Activated CD8-positive, alpha-beta memory T cell treated with anti-CD3 and anti-CD28 coated beads for 24 hours (primary cell): ENCODE data around the gene TCP1.
"Not testable (repeated sequence)": the region's sequence is repeated elsewhere in the genome, so short reads cannot be mapped to it uniquely, and the experiment has no call there.

Source experiments
- DNase-seq: peaks from one replicate; pipeline ENCODE4 v3.0.0-alpha.2; 2020

The TCP1 gene

GRCh38 chr6:159769470-159769869, 19.9 kb downstream of the TCP1 start:
- no peak for DNase-seq

- no peak for DNase-seq
Observed at GRCh38 chr6:159766906-159767305, 22.5 kb downstream of the TCP1 start.

- no peak for DNase-seq
Observed at GRCh38 chr6:159762681-159763293, 26.6 kb downstream of the TCP1 start.

- peak; percentile 92 for DNase-seq
Observed at GRCh38 chr6:159761873-159762680, 27.3 kb downstream of the TCP1 start, which contains the start of gene ACAT2. TSS of gene ACAT2 (plus strand) at chr6:159762045. CDS start at chr6:159762088, 43 bp downstream.

- DNase-seq, result no peak
Observed at GRCh38 chr6:159761129-159761872, 28.1 kb downstream of the TCP1 start.

- DNase-seq, result no peak
Observed at GRCh38 chr6:159760602-159761057, 28.8 kb downstream of the TCP1 start.

- no peak for DNase-seq
Observed at GRCh38 chr6:159759645-159760044, 29.8 kb downstream of the TCP1 start.

GRCh38 chr6:159758031-159759001, 31.1 kb downstream of the TCP1 start:
- DNase-seq, result no peak

- DNase-seq, result no peak
Observed at GRCh38 chr6:159756508-159756907, 32.9 kb downstream of the TCP1 start.

- no peak for DNase-seq
Observed at GRCh38 chr6:159754959-159755914, 34.2 kb downstream of the TCP1 start.

GRCh38 chr6:159754401-159754800, 35.0 kb downstream of the TCP1 start:
- no peak for DNase-seq

GRCh38 chr6:159753081-159753872, 36.1 kb downstream of the TCP1 start:
- no peak for DNase-seq

- DNase-seq, result no peak
Observed at GRCh38 chr6:159751448-159751847, 38.0 kb downstream of the TCP1 start.

- not testable (repeated sequence) for DNase-seq
Observed at GRCh38 chr6:159748127-159748526, 41.3 kb downstream of the TCP1 start.

- DNase-seq, result no peak
Observed at GRCh38 chr6:159746759-159747158, 42.6 kb downstream of the TCP1 start.

- DNase-seq, result no peak
Observed at GRCh38 chr6:159745081-159745480, 44.3 kb downstream of the TCP1 start.

GRCh38 chr6:159742165-159742564, 47.2 kb downstream of the TCP1 start:
- no peak for DNase-seq

GRCh38 chr6:159739341-159739740, 50.1 kb downstream of the TCP1 start:
- no peak for DNase-seq

GRCh38 chr6:159736908-159737307, 52.5 kb downstream of the TCP1 start:
- no peak for DNase-seq

- not testable (repeated sequence) for DNase-seq
Observed at GRCh38 chr6:159733395-159733794, 56.0 kb downstream of the TCP1 start.
